ENCODE measurements around the gene S100A3. TPM values are rescaled to one million over a fixed set of nuclear protein-coding genes. Genes with fewer than 3 reads are reported as not detected.

The S100A3 gene
- total and polyA plus RNA-seq, 2 of the 13 experiments (the other 11 are each of a cell fraction or from before 2014, with no cell fraction given), result 2.5 to 4.5 TPM

DNA sequence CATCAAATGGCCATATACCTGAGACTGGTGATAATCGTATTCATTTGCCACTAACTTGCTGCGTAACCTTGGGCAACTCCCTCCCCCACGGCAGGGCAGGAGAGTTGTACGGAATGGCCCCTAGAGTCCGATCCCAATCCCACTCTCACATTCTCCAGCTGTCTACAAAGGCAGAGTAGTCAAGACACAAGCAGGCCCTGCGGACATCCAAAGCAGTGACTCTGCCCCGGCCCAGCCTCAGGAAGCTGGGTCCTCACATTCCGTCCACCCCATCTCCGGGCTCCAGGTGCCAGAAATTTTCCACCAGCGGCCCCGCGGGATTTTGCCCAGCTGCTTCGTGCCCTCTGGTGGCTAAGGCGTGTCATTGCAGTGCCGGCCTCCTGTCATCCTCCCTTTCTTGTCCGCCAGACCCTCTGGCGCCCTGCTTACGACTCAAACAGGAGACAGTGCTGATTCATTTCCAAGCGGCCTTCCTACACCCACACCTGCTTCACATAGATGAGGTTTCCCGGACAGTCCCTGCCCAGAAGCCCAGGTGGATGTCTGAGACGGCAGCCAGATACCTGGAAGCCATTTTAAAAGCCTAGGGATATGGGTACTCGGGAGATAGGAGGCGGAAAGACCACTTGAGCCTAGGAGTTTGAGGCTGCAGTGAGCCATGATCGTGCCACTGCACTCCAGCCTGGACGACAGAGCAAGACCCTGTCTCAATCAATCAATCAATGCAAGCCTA lies 19.5 kb upstream of the S100A3 start (continued):
- TF ChIP-seq ZBTB21 (CRISPR knock-in tag; IDR thresholded peaks at IDR 0.05) (no peak), FOXP1 (IDR thresholded peaks at IDR 0.05) (no peak), FOXP1 (CRISPR knock-in tag; IDR thresholded peaks at IDR 0.05) (no peak), ZNF331 (CRISPR knock-in tag; IDR thresholded peaks at IDR 0.05) (no peak; the same call in 1 of the 2 replicates), HDAC2 (CRISPR knock-in tag; IDR thresholded peaks at IDR 0.05) (peak; percentile 64; the same call in 1 of the 2 replicates), THAP11 (CRISPR knock-in tag; IDR thresholded peaks at IDR 0.05) (peak; percentile 41; the same call in 1 of the 2 replicates), ZNF251 (CRISPR knock-in tag; IDR thresholded peaks at IDR 0.05) (no peak), ELF3 (CRISPR knock-in tag; IDR thresholded peaks at IDR 0.05) (0 out of 2 replicates have a peak, but pooled peaks have one; percentile 31), ZNF775 (CRISPR knock-in tag; IDR thresholded peaks at IDR 0.05; ENCODE audit: borderline replicate concordance) (no peak), ETV6 (CRISPR knock-in tag; conservative IDR thresholded peaks at IDR 0.05) (no peak), ZNF549 (CRISPR knock-in tag; IDR thresholded peaks at IDR 0.05) (no peak), HOXA9 (CRISPR knock-in tag; IDR thresholded peaks at IDR 0.05; ENCODE audit: borderline replicate concordance) (no peak), KDM1A (CRISPR knock-in tag; IDR thresholded peaks at IDR 0.05) (no peak), NCOA1 (CRISPR knock-in tag; IDR thresholded peaks at IDR 0.05) (0 out of 2 replicates have a peak, but pooled peaks have one; percentile 48), ZNF615 (CRISPR knock-in tag; IDR thresholded peaks at IDR 0.05; ENCODE audit: borderline replicate concordance) (no peak)
- TF ChIP-seq, protein P1, sequence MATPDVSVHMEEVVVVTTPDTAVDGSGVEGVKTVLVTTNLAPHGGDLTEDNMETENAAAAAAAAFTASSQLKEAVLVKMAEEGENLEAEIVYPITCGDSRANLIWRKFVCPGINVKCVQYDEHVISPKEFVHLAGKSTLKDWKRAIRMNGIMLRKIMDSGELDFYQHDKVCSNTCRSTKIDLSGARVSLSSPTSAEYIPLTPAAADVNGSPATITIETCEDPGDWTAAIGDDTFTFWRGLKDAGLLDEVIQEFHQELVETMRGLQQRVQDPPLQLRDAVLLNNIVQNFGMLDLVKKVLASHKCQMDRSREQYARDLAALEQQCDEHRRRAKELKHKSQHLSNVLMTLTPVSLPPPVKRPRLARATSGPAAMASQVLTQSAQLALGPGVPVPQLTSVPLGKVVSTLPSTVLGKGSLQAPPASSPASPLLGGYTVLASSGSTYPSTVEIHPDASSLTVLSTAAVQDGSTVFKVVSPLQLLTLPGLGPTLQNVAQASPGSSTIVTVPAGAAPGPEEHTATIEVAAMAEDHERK (CRISPR knock-in tag; IDR thresholded peaks at IDR 0.05; ENCODE audit: low read depth), result no peak
- TF ChIP-seq, protein P2, sequence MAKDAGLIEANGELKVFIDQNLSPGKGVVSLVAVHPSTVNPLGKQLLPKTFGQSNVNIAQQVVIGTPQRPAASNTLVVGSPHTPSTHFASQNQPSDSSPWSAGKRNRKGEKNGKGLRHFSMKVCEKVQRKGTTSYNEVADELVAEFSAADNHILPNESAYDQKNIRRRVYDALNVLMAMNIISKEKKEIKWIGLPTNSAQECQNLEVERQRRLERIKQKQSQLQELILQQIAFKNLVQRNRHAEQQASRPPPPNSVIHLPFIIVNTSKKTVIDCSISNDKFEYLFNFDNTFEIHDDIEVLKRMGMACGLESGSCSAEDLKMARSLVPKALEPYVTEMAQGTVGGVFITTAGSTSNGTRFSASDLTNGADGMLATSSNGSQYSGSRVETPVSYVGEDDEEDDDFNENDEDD (CRISPR knock-in tag; IDR thresholded peaks at IDR 0.05; ENCODE audit: borderline replicate concordance), result peak; percentile 22; the same call in 1 of the 2 replicates
- TF ChIP-seq, protein P3, sequence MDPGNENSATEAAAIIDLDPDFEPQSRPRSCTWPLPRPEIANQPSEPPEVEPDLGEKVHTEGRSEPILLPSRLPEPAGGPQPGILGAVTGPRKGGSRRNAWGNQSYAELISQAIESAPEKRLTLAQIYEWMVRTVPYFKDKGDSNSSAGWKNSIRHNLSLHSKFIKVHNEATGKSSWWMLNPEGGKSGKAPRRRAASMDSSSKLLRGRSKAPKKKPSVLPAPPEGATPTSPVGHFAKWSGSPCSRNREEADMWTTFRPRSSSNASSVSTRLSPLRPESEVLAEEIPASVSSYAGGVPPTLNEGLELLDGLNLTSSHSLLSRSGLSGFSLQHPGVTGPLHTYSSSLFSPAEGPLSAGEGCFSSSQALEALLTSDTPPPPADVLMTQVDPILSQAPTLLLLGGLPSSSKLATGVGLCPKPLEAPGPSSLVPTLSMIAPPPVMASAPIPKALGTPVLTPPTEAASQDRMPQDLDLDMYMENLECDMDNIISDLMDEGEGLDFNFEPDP (CRISPR knock-in tag; conservative IDR thresholded peaks at IDR 0.05), result no peak
- TF ChIP-seq, protein P4, sequence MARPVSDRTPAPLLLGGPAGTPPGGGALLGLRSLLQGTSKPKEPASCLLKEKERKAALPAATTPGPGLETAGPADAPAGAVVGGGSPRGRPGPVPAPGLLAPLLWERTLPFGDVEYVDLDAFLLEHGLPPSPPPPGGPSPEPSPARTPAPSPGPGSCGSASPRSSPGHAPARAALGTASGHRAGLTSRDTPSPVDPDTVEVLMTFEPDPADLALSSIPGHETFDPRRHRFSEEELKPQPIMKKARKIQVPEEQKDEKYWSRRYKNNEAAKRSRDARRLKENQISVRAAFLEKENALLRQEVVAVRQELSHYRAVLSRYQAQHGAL (CRISPR knock-in tag; IDR thresholded peaks at IDR 0.05; ENCODE audit: not compliant biosample characterization), result no peak
- TF ChIP-seq, protein P5, sequence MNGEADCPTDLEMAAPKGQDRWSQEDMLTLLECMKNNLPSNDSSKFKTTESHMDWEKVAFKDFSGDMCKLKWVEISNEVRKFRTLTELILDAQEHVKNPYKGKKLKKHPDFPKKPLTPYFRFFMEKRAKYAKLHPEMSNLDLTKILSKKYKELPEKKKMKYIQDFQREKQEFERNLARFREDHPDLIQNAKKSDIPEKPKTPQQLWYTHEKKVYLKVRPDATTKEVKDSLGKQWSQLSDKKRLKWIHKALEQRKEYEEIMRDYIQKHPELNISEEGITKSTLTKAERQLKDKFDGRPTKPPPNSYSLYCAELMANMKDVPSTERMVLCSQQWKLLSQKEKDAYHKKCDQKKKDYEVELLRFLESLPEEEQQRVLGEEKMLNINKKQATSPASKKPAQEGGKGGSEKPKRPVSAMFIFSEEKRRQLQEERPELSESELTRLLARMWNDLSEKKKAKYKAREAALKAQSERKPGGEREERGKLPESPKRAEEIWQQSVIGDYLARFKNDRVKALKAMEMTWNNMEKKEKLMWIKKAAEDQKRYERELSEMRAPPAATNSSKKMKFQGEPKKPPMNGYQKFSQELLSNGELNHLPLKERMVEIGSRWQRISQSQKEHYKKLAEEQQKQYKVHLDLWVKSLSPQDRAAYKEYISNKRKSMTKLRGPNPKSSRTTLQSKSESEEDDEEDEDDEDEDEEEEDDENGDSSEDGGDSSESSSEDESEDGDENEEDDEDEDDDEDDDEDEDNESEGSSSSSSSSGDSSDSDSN (CRISPR knock-in tag; IDR thresholded peaks at IDR 0.05), result 0 out of 2 replicates have a peak, but pooled peaks have one; percentile 45
- TF ChIP-seq, protein P6, sequence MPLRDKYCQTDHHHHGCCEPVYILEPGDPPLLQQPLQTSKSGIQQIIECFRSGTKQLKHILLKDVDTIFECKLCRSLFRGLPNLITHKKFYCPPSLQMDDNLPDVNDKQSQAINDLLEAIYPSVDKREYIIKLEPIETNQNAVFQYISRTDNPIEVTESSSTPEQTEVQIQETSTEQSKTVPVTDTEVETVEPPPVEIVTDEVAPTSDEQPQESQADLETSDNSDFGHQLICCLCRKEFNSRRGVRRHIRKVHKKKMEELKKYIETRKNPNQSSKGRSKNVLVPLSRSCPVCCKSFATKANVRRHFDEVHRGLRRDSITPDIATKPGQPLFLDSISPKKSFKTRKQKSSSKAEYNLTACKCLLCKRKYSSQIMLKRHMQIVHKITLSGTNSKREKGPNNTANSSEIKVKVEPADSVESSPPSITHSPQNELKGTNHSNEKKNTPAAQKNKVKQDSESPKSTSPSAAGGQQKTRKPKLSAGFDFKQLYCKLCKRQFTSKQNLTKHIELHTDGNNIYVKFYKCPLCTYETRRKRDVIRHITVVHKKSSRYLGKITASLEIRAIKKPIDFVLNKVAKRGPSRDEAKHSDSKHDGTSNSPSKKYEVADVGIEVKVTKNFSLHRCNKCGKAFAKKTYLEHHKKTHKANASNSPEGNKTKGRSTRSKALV (CRISPR knock-in tag; IDR thresholded peaks at IDR 0.05), result 0 out of 2 replicates have a peak, but pooled peaks have one; percentile 31

Measured in HepG2 (cell line).